ENCODE measurements around the gene ACTR3. TPM values are rescaled to one million over a fixed set of nuclear protein-coding genes. Genes with fewer than 3 reads are reported as not detected.

The ACTR3 gene
- total RNA-seq, 2 donors from 2014 or later = 466 to 661 TPM

Other genes starting within 250 kb of the ACTR3 start
- gene SLC35F5, start 133.4 kb upstream of the ACTR3 start, total RNA-seq = 10 to 100 TPM; 27.3 to 39.7 TPM

All from natural killer cell treated with Interleukin-12 subunit alpha and Interleukin-12 subunit beta and Interleukin-15 and Interleukin-18, amount 100 ng/mL, for 72 hours (primary cell).